Activated CD4-positive, alpha-beta T cell treated with anti-CD3 and anti-CD28 coated beads, Interleukin-2, Interleukin-4, amounts not matched to agents 100 ng/mL and 50 ng/mL, durations not matched to agents 16 hours and 8 hours (primary cell): ENCODE data around the gene PBX4.

Source experiments
- DNase-seq: peaks from one replicate; pipeline ENCODE4 v3.0.0-alpha.2; 2020; ENCODE audit warnings: low spot score

The PBX4 gene

GRCh38 chr19:19587771-19588170, 30.7 kb downstream of the PBX4 start:
- DNase-seq: no peak

GRCh38 chr19:19584356-19584755, 34.1 kb downstream of the PBX4 start:
- DNase-seq: no peak

DNA sequence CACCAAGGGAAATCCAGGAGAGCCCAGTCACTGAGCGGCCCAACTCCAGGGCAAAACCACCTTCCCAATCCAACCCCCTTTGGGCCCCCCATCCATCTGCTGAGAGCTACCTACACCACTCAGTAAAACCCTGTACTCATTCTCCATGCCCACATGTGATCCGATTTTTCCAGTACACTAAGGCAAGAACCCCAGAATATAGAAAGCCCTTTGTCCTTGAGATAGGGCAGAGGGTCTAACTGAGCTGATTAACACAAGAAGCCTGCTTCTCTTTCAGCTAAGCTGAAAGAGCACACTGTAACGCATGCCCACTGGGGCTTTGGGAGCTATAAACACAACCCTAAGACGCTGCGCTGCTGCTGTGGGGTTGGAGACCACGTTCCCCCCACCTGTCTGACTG, 36.0 kb downstream of the PBX4 start:
- DNase-seq: no peak

DNA sequence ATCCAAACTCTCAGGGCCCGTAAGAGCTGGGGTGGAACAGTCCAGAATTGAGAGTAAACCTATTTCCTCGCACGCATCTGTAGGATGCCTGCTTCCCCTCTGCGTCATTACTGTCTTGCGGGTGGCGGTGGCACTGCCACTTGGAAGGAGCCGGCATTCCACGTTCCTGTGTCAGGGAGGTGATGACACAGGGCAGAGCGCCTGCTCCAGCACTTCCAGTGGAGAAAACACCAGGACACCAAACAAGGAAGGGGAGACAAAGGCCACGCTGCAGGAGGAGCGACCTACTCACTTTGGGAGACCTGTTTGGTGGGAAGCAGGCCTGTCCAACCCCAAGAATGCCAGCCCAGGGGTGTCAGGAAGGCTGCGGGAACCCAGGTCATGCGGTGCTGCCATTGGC, 37.1 kb downstream of the PBX4 start:
- no peak for DNase-seq

DNA sequence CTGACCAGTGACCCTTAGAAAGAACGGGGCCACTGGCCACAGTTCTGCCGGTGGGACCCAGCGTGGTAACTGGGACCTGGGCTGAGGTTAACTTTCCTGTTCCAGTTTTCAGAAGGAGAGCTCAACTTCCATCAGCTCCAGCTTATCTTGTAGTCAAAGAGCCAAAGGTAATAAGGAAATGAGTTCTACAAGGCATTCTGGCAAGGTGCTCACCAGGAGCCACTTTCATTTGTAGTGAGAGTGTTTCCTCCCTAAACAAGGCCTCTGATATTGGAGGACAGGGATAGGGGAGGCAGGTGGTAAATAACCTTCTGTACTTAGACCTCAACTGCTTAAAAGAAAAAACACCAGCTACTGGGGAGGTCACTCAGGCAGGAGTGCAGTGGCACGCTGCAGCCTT, 38.1 kb downstream of the PBX4 start:
- DNase-seq: no peak

DNA sequence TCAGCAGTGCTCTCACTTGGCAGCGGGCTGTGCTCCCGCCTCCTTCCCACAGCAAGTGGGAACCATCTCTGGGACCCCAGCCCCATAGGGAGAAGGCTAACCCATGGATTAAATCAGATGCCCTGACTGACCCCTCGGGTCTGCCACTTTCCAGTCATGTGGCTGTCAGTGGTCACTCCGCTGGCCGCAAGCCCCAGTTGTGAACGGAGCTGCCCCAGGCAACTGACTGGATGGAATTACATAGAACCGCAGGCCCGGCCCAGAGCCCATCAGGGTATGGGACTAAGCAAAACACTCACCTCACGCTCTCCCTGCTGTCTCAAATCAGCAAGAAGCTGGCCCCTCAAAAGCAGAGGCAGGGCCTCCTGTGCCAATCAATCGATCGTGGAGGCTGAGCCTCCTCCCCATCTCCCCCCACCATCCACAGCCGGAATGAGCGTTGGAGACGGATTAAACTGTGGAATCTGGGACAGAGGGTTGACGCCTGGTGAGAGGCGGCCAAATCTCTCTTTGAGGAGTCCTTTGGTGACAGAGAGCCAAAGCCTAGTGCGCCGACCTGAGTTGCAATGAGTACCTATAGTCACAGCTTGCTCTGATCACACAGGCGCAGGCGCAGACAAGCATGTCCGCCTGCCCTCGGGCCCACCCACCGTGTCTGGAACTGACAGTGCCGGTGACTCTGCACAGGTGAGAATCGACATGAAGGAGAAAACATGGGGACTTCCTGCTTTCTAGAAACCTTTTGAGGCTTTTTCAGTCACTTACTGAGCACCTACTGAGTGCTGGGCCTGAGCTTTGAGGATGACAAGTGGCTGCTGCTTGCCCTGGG, 38.7 kb downstream of the PBX4 start:
- no peak for DNase-seq

DNA sequence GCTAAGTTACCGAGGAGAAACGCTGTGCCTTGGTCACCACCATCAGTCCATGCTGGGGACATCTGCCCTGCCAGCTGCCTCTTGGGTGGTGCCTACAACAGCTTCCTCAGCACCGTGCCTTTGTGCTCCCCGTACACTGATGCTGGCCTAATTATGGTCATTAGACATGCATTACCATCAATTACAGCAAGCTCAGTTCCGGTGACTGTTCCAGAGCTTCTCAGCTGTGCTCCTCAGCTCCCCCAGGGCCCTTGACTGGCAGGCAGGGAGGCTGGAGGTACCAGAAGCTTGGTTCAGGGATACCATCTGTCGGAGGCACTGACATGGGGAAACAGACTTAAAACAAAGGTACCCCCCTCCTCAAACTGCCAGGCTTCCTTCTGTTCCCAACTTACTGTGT, 40.2 kb downstream of the PBX4 start:
- no peak for DNase-seq

DNA sequence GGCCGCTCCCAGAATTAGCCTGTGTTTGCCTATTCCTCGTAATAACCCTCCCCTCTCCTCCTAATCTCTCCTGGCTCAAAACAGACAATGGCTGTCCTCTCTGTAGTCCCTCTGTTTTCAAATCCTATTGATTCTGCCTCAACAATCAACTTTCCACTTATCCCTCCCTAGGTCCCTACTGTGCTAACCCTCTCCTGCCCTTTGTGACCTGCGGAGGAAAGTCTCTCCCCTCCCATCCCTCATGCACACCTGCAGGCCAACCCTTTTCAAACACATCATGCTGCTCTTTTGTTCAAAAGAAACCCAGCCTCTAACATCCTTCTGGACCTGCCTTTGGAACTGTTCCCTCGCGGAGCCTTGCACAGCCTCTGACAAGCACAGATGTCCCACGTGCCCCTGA, 43.1 kb downstream of the PBX4 start:
- DNase-seq: no peak

GRCh38 chr19:19571071-19571786, 47.3 kb downstream of the PBX4 start:
- no peak for DNase-seq

DNA sequence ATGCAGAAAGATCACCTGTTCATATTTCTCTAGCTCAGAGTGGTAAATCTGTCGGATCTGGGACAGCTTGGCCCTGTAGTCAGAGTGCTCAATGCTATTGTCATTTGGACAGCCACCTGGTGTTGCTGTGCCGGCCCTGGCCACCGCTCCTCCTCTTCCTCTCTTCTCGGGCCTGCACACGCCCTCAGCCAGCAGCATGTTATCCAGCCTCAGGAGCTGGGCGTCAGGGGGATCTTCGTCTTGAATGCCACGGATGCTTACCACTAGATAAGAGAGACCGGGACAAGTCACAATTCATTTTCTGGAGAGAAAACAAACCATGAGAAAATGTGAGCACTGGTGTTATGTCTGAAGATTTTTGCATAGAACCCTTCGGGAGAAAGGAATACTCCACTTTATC, 47.9 kb downstream of the PBX4 start:
- no peak for DNase-seq

DNA sequence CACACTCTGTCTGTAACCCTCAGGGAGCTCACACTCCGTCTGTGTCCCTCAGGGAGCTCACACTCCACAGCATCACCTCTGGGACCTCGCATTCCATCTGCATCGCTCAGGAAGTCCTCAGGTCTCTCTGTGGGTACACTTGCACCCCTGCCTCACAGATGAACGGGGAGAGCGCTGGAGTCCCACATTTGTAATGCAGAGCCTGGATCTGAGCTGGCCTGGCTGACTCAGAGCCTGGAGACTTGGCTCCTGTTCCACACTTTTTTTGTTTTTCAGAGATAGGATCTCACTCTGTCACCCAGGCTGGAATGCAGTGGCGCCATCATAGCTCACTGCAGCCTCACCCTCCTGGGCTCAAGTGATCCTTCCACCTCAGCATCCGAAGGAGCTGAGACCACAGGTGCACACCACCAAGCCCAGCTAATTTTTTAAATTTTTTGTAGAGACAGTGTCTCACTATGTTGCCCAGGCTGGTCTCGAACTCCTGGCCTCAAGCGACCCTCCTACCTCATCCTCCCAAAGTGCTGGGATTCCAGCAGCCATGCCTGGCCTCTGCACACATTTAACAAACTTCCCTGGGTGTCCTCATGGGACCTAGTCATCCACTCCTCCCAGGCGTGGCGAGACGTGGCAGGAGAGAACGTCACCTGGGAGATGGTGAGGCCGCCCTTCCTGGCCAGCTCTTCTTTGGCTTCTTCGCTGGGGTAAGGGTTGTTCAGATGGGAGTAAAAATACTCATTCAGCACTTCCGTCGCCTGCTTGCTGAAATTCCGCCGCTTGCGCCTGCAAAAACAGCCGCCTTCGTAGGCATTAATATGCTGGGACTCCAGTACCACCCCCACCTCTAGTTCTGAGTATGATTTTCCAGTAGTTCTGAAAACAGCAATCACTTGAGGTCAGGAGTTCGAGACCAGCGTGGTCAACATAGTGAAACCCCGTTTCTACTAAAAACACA, 49.4 kb downstream of the PBX4 start:
- DNase-seq: no peak

DNA sequence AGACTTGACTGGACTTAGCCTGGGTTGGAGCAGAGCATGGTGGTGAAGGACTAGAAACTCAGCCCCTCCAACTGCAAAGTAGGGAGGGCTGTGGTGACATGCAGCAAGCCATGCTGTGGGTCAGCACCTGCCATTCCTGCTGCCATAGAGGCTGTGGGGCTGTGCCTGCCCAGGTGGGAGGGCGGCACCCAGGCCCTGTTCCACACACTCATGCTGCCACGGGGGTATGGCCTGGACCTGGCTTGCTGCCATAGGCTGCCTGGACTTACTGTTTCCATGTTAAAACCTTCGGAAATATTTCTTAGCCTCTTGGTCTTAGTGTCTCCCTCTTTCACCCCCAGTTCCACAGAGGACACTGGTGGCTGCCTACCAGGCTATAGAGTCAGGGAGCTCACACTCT, 51.1 kb downstream of the PBX4 start:
- no peak for DNase-seq

- DNase-seq: no peak
Observed at GRCh38 chr19:19566306-19566705, 52.2 kb downstream of the PBX4 start.

DNA sequence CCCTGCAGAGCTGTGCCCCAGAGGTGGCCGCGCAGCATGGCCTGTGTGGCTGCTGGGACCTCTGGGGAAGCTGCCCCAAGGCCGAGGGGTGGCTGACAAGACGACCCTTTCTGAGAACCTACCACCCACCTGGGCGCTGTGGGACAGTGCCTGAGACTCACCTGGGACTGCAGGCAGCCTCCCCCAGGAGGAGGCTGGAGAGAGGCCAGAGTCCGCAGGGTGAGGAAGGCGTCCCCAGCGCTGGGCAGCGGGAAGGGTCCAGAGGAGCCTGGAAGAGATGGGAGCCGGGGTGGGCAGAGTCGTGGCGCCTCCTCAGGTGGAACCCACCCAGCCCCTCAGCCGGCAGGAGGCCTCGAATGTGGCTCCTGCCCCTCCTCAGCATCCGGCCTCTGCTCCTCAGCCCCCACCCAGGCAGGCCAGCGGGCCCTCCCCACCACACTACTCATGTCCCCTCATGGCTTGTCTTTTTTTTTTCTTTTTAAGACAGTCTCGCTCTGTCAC, 55.1 kb downstream of the PBX4 start:
- DNase-seq: no peak

GRCh38 chr19:19562665-19563347, 55.7 kb downstream of the PBX4 start:
- no peak for DNase-seq

GRCh38 chr19:19561946-19562664, 56.4 kb downstream of the PBX4 start:
- no peak for DNase-seq

DNA sequence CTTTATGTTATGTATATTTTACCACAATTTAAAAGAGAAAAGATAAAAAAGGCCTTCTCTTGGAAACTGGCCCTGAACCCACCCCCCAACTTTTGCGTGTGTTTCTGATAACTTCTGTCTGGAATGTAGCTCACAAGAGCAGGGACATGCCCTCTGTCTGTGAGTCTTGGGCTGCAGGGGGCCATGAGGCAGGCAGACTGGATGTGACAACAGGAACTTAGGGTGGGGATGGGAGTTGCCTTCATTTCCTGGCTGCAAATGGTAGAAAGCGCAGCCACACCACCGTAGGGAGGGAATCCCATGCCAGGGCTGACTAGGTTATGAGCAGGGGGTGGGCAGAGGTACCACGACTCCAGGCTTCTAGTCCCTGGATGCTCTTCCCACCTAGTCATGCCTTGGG, 58.6 kb downstream of the PBX4 start:
- no peak for DNase-seq

DNA sequence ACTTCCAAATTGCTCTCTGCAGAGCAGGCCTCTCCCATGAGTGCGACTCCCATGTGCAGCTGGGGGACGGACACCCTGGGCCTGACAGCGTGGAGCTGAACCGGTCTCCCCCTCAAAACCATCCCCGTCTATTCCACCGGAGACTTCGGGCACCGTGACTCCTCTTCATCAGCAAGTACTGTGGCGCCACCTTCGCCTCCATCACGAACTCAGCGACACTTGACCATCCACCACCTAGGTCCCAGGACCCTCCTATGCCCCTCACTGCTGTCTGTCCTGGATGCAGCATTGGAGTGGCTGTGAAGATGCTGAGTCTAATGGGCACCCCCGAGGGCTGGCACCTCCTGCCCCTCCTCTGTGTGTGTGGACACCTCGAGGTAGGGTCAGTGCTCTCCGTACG, 59.9 kb downstream of the PBX4 start:
- no peak for DNase-seq

GRCh38 chr19:19558055-19558454, 60.4 kb downstream of the PBX4 start:
- no peak for DNase-seq

GRCh38 chr19:19554074-19555023, 64.1 kb downstream of the PBX4 start:
- peak; percentile 63 for DNase-seq
